Endothelial cell (in vitro differentiated cells): ENCODE measurements around the gene STK11IP. TPM values are rescaled to one million over a fixed set of nuclear protein-coding genes. Genes with fewer than 3 reads are reported as not detected.

ENCODE experiments used
- DNase-seq: peaks from one replicate; pipeline ENCODE4 v3.0.0; 2021; ENCODE audit warnings: low spot score
- H3K27ac Mint-ChIP-seq: one replicate; pipeline ENCODE4 v1.8.0; 2021; ENCODE audit warnings: mixed read lengths, inconsistent platforms; ENCODE audit not compliant: unreplicated experiment
- H3K27me3 Mint-ChIP-seq: one replicate; pipeline ENCODE4 v1.8.0; 2021; ENCODE audit warnings: mild to moderate bottlenecking, moderate library complexity, mixed read lengths, inconsistent platforms; ENCODE audit not compliant: unreplicated experiment
- H3K36me3 Mint-ChIP-seq: one replicate; pipeline ENCODE4 v1.8.0; 2021; ENCODE audit warnings: mild to moderate bottlenecking, low read depth, mixed read lengths, inconsistent platforms; ENCODE audit not compliant: unreplicated experiment
- H3K4me1 Mint-ChIP-seq: one replicate; pipeline ENCODE4 v1.8.0; 2021; ENCODE audit warnings: mild to moderate bottlenecking, mixed read lengths, inconsistent platforms; ENCODE audit not compliant: unreplicated experiment
- H3K4me3 Mint-ChIP-seq: one replicate; pipeline ENCODE4 v1.8.0; 2021; ENCODE audit warnings: mild to moderate bottlenecking, mixed read lengths, inconsistent platforms; ENCODE audit not compliant: unreplicated experiment
- H3K9me3 Mint-ChIP-seq: one replicate; pipeline ENCODE4 v1.8.0; 2021; ENCODE audit warnings: mixed read lengths, inconsistent platforms; ENCODE audit not compliant: unreplicated experiment
- total RNA-seq: library from RNA; stranded (reverse); fragmentation: NEBNext Ultra II Directional; extraction: Animal tissue kit (Norgen Biotek cat#: 25700); gene quantifications from one replicate; pipeline ENCODE4 v1.2.1, GENCODE V29; 2021; ENCODE audit not compliant: unreplicated experiment
- TF ChIP-seq, protein P1 (sequence below): fragments of 200-600 bp; sonication (generic); IDR thresholded peaks from one replicate; pipeline ENCODE4 v1.5.0; 2021; ENCODE audit warnings: antibody characterized with exemption; ENCODE audit not compliant: unreplicated experiment

STK11IP gene
- total RNA-seq, 1 donor from 2014 or later: 23.8 TPM

DNA sequence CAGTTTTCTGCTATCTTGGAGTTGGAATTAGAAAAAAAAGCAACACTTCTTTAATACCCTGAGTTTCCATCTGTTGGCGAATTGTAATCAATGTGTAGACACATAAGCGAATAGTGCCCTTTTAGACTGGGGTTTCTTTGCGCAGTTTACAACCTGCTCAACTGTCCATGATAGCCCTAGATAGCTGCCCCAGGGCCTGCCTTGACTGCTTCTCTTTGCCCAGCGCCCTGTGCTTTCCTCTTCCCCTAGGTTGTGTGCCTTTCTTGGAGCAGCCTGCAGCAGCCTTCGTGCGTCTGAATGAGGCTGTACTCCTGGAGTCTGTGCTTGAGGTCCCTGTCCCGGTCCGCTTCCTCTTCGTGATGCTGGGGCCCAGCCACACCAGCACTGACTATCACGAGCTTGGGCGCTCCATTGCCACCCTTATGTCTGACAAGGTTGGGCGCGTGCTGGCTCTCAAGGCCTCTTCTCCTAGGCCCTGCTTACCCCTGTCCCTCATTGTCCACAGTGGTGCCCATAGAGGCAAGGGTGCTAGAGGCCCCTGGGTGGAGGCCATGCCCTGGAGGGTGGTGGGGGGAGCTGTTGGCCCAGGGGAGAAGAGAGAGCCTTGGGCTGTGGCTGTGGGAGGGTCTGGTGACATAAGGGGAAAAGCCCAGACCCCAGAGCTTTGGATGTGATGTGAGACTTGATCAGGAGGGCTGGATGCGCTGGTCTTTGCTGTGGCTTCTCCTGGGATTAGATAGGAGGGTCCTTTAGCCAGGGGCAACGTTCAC, 36.7 kb downstream of the STK11IP start:
- TF ChIP-seq, protein P1, sequence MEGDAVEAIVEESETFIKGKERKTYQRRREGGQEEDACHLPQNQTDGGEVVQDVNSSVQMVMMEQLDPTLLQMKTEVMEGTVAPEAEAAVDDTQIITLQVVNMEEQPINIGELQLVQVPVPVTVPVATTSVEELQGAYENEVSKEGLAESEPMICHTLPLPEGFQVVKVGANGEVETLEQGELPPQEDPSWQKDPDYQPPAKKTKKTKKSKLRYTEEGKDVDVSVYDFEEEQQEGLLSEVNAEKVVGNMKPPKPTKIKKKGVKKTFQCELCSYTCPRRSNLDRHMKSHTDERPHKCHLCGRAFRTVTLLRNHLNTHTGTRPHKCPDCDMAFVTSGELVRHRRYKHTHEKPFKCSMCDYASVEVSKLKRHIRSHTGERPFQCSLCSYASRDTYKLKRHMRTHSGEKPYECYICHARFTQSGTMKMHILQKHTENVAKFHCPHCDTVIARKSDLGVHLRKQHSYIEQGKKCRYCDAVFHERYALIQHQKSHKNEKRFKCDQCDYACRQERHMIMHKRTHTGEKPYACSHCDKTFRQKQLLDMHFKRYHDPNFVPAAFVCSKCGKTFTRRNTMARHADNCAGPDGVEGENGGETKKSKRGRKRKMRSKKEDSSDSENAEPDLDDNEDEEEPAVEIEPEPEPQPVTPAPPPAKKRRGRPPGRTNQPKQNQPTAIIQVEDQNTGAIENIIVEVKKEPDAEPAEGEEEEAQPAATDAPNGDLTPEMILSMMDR: no peak

DNA sequence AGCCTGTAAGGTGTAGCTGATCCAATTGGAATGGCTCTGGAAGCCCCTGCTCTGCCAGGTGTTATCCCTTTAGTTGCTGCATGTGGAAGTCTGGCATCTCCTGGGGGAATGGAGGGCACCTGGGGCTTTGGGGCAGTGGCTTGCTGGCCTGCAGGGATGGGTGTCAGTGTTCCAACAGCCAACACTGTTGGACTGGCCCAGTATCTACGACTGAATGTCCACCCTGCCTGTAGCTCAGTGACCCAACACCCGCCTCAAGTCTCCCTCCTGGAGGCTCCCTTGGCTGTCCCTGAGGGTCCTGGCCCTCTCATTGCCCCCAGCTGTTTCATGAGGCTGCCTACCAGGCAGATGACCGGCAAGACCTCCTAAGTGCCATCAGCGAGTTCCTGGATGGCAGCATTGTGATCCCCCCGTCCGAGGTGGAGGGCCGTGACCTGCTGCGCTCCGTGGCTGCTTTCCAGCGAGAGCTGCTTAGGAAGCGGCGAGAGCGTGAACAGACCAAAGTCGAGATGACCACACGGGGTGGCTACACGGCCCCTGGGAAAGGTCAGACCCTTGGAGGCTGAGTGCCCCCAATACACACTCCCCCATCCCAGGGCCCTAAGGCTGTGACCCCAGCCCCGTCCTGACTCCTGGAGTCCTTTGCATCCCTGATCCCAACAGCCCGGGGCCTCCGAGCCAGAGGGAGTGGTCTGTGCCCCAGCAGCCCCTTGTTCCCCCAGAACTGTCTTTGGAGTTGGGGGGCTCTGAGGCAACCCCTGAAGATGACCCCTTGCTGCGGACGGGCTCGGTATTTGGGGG, 37.5 kb downstream of the STK11IP start:
- Mint-ChIP-seq H3K4me1 (peaks cover 6% of the 10 kb centered on the region), H3K9me3 (no peaks in the 10 kb centered on the region), H3K4me3 (no peak overlapping the region), H3K27me3 (peaks cover 13% of the 10 kb centered on the region), H3K27ac (no peak overlapping the region), H3K36me3 (peaks cover 7% of the 10 kb centered on the region)
- peak; percentile 2 for DNase-seq
- TF ChIP-seq, protein P1: no peak

More for the DNA sequence above, 36.7 kb downstream of the STK11IP start:
- Mint-ChIP-seq H3K4me1 (peaks cover 6% of the 10 kb centered on the region), H3K27ac (no peak overlapping the region), H3K4me3 (peak overlapping the region; percentile 7), H3K9me3 (no peaks in the 10 kb centered on the region), H3K27me3 (peaks cover 13% of the 10 kb centered on the region), H3K36me3 (peaks cover 7% of the 10 kb centered on the region)
- peak; percentile 2 for DNase-seq

DNA sequence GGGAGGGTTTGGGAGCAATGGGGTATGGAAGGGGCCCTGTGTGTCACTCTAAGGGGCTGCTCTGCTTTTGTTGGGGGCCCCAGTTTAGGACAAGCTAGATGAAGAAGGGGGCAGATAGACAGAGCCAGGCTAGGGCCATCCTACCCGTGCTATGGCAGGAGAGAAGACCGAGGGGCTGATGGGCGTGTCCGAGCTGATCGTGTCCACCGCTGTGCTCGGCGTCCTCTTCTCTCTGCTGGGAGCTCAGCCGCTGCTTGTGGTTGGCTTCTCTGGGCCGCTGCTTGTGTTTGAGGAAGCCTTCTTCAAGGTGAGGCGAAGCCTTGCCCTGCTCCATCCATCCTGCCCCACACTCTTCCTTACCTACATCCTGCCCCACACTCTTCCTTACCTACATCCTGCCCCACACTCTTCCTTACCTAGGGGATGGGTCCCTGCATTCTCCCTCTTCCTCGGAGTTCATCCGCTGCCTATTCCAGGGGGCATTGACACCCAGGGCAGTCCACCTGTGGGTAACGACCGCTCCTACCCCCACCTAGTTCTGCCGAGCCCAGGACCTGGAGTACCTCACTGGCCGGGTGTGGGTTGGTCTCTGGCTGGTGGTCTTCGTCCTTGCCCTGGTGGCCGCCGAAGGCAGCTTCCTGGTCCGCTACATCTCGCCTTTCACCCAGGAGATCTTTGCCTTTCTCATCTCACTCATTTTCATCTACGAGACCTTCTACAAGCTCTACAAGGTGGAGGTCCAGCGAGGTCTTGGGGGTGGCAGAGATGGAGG, 38.7 kb downstream of the STK11IP start:
- Mint-ChIP-seq H3K36me3 (peaks cover 7% of the 10 kb centered on the region), H3K4me3 (no peak overlapping the region), H3K4me1 (peaks cover 6% of the 10 kb centered on the region), H3K27me3 (peaks cover 11% of the 10 kb centered on the region), H3K27ac (no peak overlapping the region), H3K9me3 (no peaks in the 10 kb centered on the region)
- peak; percentile 2 for DNase-seq
- TF ChIP-seq, protein P1: no peak

DNA sequence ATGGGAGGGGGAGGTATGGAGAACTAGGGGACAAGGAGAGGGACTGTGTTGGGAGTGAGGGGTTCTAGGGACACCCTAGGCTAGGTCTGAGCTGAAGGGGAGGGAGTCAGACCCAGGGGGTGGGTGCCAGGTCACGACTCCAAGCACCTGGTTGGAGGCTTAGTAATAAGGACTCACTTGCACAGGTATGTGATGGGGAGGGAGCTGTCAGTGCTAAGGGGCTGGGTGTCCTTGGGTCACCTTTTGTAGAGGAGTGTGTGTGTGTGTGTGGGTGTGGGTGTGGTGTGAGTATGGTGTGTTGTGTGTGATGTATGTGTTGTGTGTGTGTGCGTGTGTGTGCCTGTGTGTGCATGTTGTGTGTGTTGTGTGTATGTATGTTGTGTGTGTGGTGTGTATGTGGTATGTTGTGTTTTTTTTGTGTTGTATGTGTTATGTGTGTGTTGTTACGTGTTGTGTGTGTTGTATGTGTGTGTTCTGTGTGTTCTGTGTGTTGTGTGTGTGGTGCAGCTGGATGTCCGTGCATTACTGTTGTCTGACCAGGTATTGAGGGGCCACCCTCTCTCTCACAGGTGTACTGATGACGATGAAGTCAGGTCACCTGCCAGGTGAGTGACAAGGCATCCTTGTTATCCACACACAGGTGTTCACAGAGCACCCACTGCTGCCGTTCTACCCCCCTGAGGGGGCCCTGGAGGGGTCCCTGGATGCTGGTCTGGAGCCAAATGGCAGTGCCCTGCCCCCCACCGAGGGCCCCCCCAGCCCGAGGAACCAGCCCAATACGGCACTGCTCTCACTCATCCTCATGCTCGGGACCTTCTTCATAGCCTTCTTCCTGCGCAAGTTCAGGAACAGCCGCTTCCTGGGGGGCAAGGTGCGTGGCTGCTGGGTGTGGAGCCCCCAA, 39.5 kb downstream of the STK11IP start:
- Mint-ChIP-seq H3K9me3 (no peaks in the 10 kb centered on the region), H3K4me1 (peaks cover 6% of the 10 kb centered on the region), H3K36me3 (peaks cover 7% of the 10 kb centered on the region), H3K4me3 (peak overlapping the region; percentile 66), H3K27me3 (peaks cover 11% of the 10 kb centered on the region), H3K27ac (no peak overlapping the region)
- TF ChIP-seq, protein P1: no peak
- DNase-seq: no peak
